Measurements from ENCODE around the gene STARD4.

STARD4 gene

GRCh38 chr5:111512375-111513130 lies at the start of gene STARD4:
Gene STARD4, minus strand, starts transcription at chr5:111512535. Its CDS starts 5,102 bp downstream, at chr5:111507433.
- DNase-seq: peak; percentile 73 to 97 (median 94)

GRCh38 chr5:111559680-111560079 lies 47.3 kb upstream of the STARD4 start:
- no peak for DNase-seq

GRCh38 chr5:111557686-111558085 lies 45.4 kb upstream of the STARD4 start:
- DNase-seq: no peak

GRCh38 chr5:111557111-111557510 lies 44.8 kb upstream of the STARD4 start:
- DNase-seq: no peak

- DNase-seq: no peak
Observed at GRCh38 chr5:111556501-111556900, 44.2 kb upstream of the STARD4 start.

DNA sequence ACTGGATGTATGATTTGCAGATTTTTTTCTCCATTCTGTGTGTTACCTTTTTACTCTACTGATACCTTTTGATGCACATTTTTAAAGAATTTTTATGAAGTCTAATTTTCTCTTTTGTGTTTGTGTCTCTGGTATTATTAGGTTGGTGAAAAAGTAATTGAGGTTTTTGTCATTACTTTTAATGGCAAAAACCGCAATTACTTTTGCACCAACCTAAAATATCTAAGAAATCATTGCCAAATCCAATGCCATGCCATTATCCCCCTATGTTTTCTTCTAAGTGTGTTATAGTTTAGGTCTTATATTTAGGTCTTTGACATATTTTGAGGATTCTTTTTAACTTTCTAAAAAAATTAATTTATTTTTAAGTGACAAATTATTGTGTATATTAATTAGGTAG lies 43.4 kb upstream of the STARD4 start:
- DNase-seq: no peak

- DNase-seq: no peak
Observed at GRCh38 chr5:111553868-111554267, 41.5 kb upstream of the STARD4 start.

DNA sequence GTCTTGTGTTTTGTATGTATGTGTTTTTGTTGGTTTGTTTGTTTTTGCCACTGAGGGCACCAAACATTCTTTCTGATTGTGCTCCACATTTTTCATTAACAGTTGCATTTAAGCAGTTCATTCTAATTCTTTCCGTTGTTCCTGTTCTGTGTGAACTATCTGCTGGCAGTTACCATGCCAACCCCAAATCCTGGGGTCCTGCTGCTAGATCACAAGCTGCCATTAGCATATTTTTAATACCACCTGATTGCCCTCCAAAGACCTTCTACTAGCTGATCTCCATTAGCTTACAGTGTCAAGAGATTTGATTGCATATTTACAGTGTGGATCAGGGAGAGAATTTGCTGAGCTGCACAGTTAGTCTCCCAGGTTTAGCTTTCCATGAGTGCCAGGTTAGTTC lies 40.6 kb upstream of the STARD4 start:
- no peak for DNase-seq

- no peak for DNase-seq
Observed at GRCh38 chr5:111552492-111552891, 40.2 kb upstream of the STARD4 start.

- DNase-seq: no peak
Observed at GRCh38 chr5:111551569-111552275, 39.4 kb upstream of the STARD4 start.

DNA sequence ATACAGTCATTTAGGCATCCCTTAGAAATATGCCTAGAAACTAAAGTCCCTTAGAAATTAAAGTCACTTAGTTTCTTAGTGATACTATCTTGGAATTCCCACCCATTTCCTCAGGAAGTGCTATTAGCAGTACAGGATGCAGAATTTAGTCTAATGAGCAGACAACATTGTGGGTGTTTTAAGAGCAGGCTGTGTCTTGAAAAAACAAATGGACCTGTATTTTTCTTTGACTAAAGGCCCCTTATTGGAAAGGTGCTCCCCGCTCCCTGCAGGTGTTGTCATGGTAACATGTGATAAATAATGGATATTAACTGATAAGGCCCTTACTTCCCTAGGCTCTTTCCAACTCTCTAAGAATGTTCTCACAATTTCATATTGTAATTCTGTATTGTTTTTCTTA lies 38.8 kb upstream of the STARD4 start:
- no peak for DNase-seq

GRCh38 chr5:111550282-111551020 lies 38.1 kb upstream of the STARD4 start:
- DNase-seq: peak in 52 of 58 donors; percentile 5 to 86 (median 41)

DNA sequence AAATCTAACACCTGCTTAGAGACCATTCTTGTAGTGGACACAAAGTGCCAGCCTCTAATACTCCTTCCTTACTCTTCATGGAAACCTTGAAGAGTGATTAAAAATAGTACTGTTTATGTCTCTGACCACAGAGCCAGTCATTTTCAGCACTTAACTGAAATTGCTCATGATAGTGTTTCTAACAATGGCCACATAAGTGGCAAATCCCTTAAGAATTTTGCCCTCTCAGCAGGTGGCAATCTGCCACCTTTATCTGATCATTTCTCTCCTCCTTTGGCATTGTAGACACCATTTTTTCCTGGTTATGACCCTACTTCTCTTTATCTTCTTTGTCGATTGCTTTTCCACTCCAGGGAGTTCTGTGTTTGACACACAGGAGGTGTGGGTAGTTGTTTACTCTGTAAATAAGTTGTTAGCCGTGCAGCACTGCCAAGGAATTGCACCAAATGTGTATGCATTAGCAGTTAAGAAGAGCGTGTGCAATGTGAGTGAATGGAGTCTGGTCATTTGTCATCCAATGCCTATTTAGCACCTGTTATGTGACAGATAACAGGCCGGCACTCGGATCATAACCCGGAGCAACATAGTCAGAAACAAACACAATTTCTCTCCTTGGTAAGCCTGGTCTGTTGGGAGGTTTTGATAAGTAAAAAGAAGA lies 36.8 kb upstream of the STARD4 start:
- DNase-seq: no peak

GRCh38 chr5:111548348-111548950 lies 36.1 kb upstream of the STARD4 start:
- DNase-seq: no peak

- DNase-seq: no peak
Observed at GRCh38 chr5:111545031-111545430, 32.7 kb upstream of the STARD4 start.

- DNase-seq: no peak
Observed at GRCh38 chr5:111537141-111538024, 25.0 kb upstream of the STARD4 start.

- DNase-seq: no peak
Observed at GRCh38 chr5:111535879-111536549, 23.7 kb upstream of the STARD4 start.

DNA sequence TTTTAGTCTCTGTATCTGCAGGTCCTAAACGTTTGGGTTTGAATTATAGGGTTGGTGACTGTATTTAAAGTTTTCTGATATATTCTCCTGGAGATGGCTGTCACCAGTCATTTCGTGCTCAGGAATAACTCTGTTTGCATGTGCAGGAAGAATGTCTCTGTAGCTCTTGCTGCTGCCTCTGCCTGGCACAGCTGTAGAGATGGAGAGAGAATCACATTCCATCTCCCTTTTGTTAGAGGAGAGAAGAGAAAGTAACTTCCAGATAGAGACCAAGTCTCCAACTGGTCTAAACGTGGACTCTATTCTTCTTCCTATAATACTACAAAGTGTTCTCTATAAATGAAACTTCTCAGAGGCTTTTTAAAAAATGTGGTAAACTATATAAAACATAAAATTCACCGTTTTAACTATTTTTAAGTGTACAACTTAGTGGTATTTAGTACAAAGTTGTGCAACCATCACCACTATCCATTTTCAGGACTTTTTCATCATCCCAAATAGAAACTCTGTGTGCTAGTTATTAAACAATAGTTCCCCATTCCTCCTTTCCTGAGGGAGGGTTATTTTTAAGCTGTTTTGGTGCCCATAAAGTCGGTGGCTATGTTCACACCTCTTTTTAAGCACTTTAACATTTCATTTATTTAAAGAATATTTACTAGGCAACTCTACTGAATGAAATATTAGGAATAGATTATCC lies 20.7 kb upstream of the STARD4 start:
- DNase-seq: no peak

- peak in 14 of 58 donors; percentile 1 to 46 (median 8) for DNase-seq
Observed at GRCh38 chr5:111530298-111530740, 18.0 kb upstream of the STARD4 start.

Measured in anterior cingulate cortex (tissue), 58 donors.